ENCODE results near the gene PPP1R12B. TPM values are rescaled to one million over a fixed set of nuclear protein-coding genes. Genes with fewer than 3 reads are reported as not detected.
"Not testable (repeated sequence)": the region's sequence is repeated elsewhere in the genome, so short reads cannot be mapped to it uniquely, and the experiment has no call there.

The PPP1R12B gene
- total RNA-seq, 4 donors from 2014 or later, result 20.6 to 120 (median 36.9) TPM

GRCh38 chr1:202605515-202605914, 257.0 kb downstream of the PPP1R12B start:
- Histone ChIP-seq H3K4me1 (no peaks in the 10 kb centered on the region), H3K27me3 (no peaks in the 10 kb centered on the region), H3K4me3 (no peak overlapping the region), H3K36me3 (peaks cover 0 to 15% (median 0%) of the 10 kb centered on the region in 3 donors), H3K27ac (no peak overlapping the region), H3K9me3 (no peaks in the 10 kb centered on the region)
- DNase-seq, result no peak
- intact Hi-C loops (cut with DNase I), result no loop called here
- TF ChIP-seq CTCF (IDR thresholded peaks at IDR 0.05), result no peak
- no peak for TF ChIP-seq POLR2A (IDR thresholded peaks at IDR 0.05)
- WGBS, 2 donors, result 76 to 85% methylated on average over 3 to 5 of the region's 5 CpGs

GRCh38 chr1:202612036-202612435, 263.5 kb downstream of the PPP1R12B start:
- H3K27me3 ChIP-seq; H3K9me3 ChIP-seq; DNase-seq; H3K27ac ChIP-seq; H3K36me3 ChIP-seq; H3K4me3 ChIP-seq; intact Hi-C loops (cut with DNase I): not testable (repeated sequence)
- peaks cover 11 to 16% (median 12%) of the 10 kb centered on the region in 3 donors for H3K4me1 ChIP-seq
- 90 to 98% methylated on average over 3 of the region's 3 CpGs for WGBS, 2 donors

- WGBS, 2 donors, result 96 to 100% methylated on average over 1 to 4 of the region's 4 CpGs
- H3K27me3 ChIP-seq, result no peaks in the 10 kb centered on the region
- H3K27ac ChIP-seq, result no peak overlapping the region
- no peak for DNase-seq
- intact Hi-C loops (cut with DNase I), result no loop called here
- no peaks in the 10 kb centered on the region for H3K9me3 ChIP-seq
- H3K4me3 ChIP-seq, result no peak overlapping the region
- no peak for TF ChIP-seq CTCF (IDR thresholded peaks at IDR 0.05)
- TF ChIP-seq POLR2A (IDR thresholded peaks at IDR 0.05), result no peak
- peaks cover 0 to under 1% (median 0%) of the 10 kb centered on the region in 3 donors for H3K36me3 ChIP-seq
- peaks cover 12 to 22% (median 12%) of the 10 kb centered on the region in 3 donors for H3K4me1 ChIP-seq
Measured at GRCh38 chr1:202613571-202613970, 265.1 kb downstream of the PPP1R12B start.

DNA sequence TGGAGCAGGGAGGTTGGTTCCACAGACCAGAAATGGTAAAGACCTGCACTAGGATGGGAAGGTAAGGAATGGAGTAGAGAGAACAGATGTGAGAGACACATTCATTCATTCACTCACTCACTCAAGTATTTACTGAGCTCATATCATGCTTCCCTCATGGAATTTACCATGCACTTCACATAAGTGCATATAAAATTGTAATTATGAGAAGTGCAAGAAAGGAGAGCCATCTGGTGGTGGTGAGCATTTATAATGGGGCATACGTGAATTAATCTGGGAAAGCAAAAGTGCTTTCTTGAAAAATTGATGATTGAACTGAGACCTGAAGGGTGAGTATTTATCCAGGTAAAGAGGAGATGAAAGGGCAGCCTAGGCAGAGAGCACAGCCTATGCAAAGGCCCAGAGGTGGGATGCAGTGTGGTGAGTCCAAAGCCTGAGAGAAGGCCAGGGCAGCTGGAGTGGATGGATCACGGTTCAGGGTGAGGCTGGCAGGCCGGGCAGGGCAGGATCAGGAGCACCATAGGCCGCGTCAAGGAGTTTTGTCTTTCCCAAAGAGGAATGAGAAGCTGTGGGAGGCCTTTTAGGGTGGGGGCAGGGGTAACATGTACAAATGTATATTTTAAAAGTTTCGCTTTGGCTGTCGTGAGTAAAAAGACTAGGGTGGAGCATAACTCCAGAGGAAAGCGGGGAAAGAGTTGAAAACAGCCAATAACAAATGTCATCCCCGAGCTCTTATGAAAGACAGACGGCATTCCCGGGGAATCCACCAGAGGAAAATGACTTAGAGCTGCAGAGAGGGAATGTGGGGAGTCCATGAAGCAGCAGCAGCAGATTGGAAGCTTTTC, 266.1 kb downstream of the PPP1R12B start:
- not testable (repeated sequence) for DNase-seq

GRCh38 chr1:202615208-202615500, 266.7 kb downstream of the PPP1R12B start:
- H3K4me1 ChIP-seq, result peaks cover 12 to 32% (median 18%) of the 10 kb centered on the region in 3 donors
- peaks cover 0 to 16% (median 0%) of the 10 kb centered on the region in 4 donors for H3K27me3 ChIP-seq
- H3K9me3 ChIP-seq; intact Hi-C loops (cut with DNase I); H3K36me3 ChIP-seq; H3K4me3 ChIP-seq; DNase-seq: not testable (repeated sequence)
- WGBS, 2 donors, result 57 to 100% methylated on average over 1 of the region's 1 CpG
- peak overlapping the region in 2 of 4 donors; percentile 42 to 49 for H3K27ac ChIP-seq

More for the DNA sequence above, 266.1 kb downstream of the PPP1R12B start:
- H3K36me3 ChIP-seq; H3K4me3 ChIP-seq; intact Hi-C loops (cut with DNase I); H3K9me3 ChIP-seq: not testable (repeated sequence)
- 71 to 76% methylated on average over 8 to 10 of the region's 11 CpGs for WGBS, 2 donors
- Histone ChIP-seq H3K27me3 (peaks cover 0 to 10% (median 0%) of the 10 kb centered on the region in 4 donors), H3K27ac (peak overlapping the region in 2 of 4 donors; percentile 42 to 49), H3K4me1 (peaks cover 12 to 32% (median 18%) of the 10 kb centered on the region in 3 donors)

DNA sequence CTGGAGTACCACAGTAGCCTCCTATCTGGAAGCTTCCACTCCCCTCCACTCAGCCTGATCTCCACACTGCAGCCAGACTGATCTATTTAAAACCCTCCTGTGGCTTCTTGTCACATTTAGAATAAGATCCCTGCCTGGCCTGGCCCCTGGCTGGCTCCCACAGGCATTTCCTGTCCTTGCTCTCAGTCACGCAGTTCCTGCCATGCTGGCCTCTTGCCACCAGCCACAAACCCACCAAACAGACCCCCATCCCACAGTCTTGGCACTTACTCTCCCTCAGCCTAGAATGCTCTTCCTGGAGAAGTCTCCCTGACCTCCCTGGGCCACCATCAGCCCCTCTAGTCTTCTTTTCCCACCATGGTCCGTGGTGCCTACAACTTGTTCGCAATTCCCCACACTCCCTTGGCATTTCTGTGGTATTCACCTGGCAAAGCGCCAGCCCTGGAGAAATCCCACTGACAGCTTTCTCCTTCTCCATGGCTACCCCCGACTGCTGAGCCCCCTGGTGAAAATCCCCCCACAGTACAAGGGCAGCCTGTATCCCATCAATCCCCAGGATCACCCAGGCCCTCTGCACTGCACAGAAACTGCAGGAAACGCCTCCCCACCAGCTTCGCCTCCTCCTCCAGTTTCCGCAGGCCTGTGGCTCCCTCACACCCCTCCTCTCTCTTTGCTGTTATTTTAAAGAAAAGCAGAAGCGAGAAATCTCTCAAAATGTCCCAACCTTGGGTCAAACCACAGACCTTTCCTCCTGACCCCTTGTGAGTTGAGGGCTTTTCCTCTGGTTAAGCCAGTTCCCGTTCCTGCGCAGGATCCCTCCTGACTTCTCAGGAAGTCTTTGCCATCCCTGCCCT, 267.2 kb downstream of the PPP1R12B start:
- Histone ChIP-seq H3K4me3 (no peak overlapping the region), H3K9me3 (no peaks in the 10 kb centered on the region), H3K27ac (peak overlapping the region in 2 of 4 donors; percentile 42 to 49), H3K4me1 (peaks cover 12 to 32% (median 18%) of the 10 kb centered on the region in 3 donors), H3K27me3 (peaks cover 0 to 22% (median 0%) of the 10 kb centered on the region in 4 donors), H3K36me3 (no peaks in the 10 kb centered on the region)
- TF ChIP-seq POLR2A (IDR thresholded peaks at IDR 0.05) (no peak), CTCF (IDR thresholded peaks at IDR 0.05) (no peak)
- 34 to 47% methylated on average over 10 to 11 of the region's 11 CpGs for WGBS, 2 donors
- DNase-seq, result no peak
- intact Hi-C loops (cut with DNase I), result no loop called here
